H1 (cell line): ENCODE data around the gene XPO1. TPM values are rescaled to one million over a fixed set of nuclear protein-coding genes. Genes with fewer than 3 reads are reported as not detected.

Experiments used
- EP300 ChIP-seq, 2 experiments: IDR thresholded peaks; 1 replicate in 1 of 2; 2 replicates in 1 of 2; pipeline ENCODE4 v1.6.1; 2011 to 2012; ENCODE audit warnings: low read depth in 2 of 2, low read length in 2 of 2, mild to moderate bottlenecking in 2 of 2, borderline replicate concordance in 1 of 2, inconsistent platforms in 1 of 2, moderate library complexity in 1 of 2
- FOSL1 ChIP-seq: IDR thresholded peaks from 2 replicates; pipeline ENCODE4 v1.6.1; 2011; ENCODE audit warnings: mild to moderate bottlenecking, low read depth, low read length, moderate library complexity; ENCODE audit not compliant: insufficient read depth
- KDM1A ChIP-seq: fragments of 200-600, 300-600 bp; sonication (generic); IDR thresholded peaks from 2 replicates; pipeline ENCODE4 v1.7.1; 2016; ENCODE audit warnings: mild to moderate bottlenecking, low read length, borderline replicate concordance
- YY1 ChIP-seq: IDR thresholded peaks from 2 replicates; pipeline ENCODE4 v1.6.1; 2011; ENCODE audit warnings: low read depth, mild to moderate bottlenecking, low read length
- polyA plus RNA-seq, 7 experiments: library from polyadenylated mRNA; depleted of rRNA in 3 of 7; stranded (reverse) in 5 of 7; unstranded in 2 of 7; fragments of >200 nt in 5 of 7; fragments of 200-250 nt in 2 of 7; gene quantifications; 1 replicate in 5 of 7; 2 replicates in 1 of 7; 4 replicates in 1 of 7; pipeline versions ENCODE4 v1.2.1 to v1.2.3, GENCODE V29; 2011 to 2013; ENCODE audit warnings: missing spikeins in 2 of 7, mixed read lengths in 2 of 7
- total RNA-seq: library from RNA; stranded (reverse); fragmentation: NEBNext Ultra II Directional; extraction: Animal tissue kit (Norgen Biotek cat#: 25700); gene quantifications from 2 replicates; pipeline ENCODE4 v1.2.1, GENCODE V29; 2021

The XPO1 gene
- total and polyA plus RNA-seq, 2 of the 8 experiments (the other 6 are each of a cell fraction or from before 2014, with no cell fraction given), result 110 to 296 TPM

DNA sequence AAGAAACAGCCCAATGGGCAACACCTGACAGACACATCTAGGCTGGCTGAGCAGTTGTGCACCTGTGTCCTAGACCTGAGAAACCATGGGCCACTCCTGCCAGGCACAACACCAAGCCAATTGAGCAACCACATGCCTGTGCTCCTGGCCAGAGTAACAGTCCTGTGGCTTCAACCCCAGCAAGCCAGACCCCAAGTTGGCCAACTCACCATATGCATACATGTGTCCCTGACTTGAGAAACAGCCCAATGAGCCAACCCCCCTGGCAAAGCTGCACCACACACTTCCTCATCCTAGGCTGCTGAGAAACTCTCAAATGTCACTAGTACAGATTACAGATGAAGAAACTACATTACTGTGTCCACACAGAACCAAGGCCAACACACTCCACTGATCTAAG is 103.8 kb downstream of the XPO1 start (continued):
- TF ChIP-seq EP300 (IDR thresholded peaks at IDR 0.05; ENCODE audit: borderline replicate concordance in 1 of 2, low read depth in 2 of 2, low read length in 2 of 2), result no peak
- no peak for TF ChIP-seq FOSL1
- TF ChIP-seq YY1, result no peak
- TF ChIP-seq KDM1A, result no peak
